Femur (tissue), 1 donor: ENCODE measurements around the gene ZIM2.

Experiments
- DNase-seq: peaks from one replicate; pipeline ENCODE4 v3.0.0-alpha.2; 2017

ZIM2 gene

DNA sequence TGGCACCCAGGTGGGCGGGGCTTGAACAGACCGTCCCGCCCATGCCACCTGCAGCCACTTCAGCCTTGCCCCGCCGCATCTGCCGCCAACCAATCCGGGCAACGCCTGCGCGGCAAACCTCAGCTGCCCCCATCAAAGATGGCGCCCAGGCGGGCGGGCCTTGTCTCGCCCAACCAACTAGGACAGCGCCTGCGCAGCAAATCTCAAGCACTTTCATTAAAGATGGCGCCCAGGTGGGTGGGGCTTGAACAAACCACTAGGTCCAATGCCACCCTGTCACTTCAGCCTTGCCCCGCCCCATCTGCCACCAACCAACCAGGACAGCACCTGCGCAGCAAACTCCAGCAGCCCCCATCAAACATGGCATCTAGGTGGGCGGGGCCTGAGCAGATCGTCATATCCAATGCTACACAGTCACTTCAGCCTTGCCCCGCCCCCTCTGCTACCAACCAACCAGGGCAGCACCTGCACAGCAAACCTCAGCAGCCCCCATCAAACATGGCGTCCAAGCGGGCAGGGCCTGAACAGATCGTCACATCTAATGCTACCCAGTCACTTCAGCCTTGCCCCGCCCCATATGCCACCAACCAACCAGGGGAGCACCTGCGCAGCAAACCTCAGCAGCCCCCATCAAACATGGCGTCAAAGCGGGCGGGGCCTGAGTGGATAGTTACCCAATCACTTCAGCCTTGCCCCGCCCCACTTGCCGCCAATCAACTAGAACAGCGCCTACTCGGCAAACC lies 1.4 kb downstream of the ZIM2 start:
- peak; percentile 98 for DNase-seq

DNA sequence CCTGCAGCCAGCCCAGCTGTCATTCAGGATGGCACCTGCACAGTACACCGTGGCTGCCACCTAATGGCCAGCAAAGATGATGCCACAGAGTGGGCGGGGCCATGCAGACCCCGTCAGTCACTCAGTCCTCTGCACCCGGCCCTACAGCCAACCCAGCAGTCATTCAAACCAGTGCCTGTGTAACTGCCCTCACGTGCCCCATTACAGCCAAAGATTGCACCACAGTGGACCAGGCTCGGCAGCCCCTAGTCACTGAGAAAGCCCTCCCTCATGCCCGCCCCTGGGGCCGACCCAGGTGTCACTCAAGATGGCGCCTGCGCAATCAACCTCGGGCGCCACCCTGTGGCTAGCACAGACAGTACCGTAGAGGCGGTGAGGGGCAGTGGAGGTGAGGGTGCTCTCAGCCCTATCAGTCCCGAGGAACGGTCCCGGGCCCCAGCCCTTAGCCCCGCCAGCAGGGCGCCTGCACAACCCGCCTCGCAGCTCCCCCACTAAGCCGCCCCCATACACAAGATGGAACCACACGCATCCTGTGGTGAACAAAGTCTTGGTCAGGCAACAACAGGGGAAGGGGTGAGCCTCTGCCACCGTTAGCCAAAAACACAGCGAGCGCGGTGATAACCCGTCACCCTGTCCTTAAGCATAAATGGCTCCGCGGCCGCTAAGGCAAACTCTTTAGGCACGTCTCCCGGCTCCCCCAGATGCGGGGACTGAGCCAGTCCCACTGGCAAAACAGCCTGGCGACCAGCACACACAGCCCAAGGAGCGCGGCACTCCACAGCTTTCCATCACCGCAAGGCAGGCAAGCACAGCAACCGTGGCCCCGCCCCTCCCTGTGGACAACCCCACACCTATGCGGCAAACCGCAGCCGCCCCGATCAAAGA lies 2.3 kb downstream of the ZIM2 start:
- DNase-seq: peak; percentile 86

DNA sequence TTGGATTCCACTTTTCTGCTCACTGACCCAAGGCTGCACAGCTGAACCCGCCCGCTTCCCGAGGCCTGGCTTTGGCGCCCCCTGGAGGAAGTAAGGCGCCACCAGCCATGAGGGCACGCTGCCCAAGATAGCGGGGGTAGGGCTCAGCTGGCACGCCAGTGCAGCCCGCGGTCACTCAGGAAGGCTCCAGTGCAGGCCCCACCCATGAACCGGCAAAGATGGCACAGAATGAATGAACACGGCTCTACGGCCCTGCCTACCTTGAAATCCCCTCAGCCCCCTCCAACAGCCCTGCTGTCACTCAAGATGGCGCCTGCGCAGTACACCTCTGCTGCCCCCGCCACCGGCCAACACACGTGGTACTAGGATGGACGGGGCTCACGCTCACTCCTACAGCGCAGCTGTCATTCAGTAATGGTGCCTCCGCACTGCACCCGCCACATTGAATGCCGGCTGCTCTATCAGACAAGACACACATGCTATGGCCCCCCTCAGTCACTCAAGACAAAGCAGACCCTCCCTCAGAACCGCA lies 3.0 kb downstream of the ZIM2 start:
- DNase-seq: peak; percentile 90

DNA sequence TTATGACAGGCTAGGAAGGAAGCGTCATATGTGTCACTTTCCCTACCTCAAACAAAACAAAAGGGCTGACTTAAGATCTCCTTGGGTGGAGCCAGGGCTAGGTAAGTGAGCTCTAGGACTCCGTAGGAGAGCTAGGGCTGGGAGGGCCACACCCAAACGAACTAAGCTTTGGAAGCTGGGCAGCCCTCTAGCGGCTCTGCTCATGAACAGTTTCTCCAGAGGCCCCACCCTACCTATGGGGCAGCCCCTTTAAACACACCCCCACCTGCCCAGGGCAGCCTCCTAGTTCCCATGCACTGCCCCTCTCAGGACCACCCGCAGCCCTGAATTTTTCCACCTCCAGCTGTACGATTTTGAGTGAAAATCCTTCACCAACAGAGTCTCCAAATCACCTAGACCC lies 3.5 kb downstream of the ZIM2 start:
- DNase-seq: no peak

DNA sequence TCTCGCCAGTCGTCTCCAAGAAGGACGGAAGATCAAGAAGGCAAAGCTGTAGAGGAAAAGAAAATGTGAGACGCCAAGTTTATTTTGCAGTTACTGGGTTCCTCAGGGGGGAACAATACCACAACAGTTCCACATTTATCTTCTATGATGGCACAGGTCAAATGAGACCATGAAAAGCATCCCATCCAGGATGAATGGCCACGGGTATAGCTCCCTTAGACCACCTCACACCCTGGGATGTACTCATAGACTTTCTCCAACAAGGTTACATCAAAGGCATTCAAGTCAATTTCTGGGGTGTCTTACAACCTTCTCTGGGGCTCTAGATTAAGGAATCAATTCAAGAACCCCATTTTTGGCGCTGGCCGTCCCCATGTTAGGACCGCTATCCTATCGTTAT lies 4.5 kb downstream of the ZIM2 start:
- DNase-seq: no peak

DNA sequence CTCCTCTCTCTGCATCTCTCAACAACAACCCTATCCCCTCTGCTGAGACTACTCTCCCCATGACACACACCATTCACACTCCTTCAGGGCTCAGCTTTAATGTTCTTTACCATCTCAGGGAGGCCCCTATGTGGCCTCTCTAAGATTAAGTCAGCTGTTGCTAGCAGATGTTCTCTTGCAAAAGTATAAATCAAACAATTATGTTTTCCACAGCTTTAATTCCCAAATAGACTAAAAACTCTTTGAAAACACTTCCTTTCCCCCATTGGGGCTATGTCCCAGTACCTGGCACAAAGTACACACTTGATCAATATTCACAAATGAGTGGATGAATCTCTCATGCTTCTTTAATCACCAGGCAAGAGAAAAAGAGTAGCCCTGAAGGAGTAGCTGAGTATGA lies 5.1 kb downstream of the ZIM2 start:
- no peak for DNase-seq

DNA sequence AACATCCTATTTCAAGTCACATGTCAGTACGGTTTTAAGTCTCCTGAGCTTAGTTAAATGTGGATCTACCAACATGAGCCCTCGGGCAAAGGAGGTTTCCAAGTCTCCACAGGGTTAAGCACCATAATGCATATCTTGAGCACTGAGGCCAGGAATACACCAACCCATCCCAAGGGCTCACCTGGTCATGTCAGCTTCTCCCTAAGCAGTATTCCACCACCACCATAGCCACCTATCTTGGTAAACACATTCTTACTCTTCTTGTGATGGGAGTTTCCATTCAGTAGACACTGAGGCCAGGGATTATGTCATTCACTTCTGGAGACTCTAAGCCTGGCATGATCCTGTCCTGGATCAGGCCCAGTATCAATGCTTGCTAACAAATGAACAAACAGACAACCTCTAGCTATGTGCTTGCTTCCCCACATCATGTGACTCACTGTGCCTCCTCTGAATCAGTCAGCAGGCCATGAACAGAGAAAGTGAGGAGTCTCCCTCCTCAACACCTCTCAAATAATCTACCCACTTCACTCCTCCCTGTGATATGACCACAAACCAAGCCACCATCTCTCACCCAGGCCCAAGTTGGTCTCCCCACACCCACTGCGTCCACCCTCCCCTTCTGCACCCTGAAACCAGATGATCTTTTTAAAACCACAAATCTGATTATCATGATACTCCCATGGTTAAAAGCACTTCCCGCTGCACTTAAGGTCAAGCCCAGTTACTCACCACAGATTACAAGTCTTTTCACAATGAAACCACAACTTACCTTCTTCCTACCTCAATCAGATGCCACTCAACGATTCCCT lies 5.8 kb downstream of the ZIM2 start:
- DNase-seq: no peak

DNA sequence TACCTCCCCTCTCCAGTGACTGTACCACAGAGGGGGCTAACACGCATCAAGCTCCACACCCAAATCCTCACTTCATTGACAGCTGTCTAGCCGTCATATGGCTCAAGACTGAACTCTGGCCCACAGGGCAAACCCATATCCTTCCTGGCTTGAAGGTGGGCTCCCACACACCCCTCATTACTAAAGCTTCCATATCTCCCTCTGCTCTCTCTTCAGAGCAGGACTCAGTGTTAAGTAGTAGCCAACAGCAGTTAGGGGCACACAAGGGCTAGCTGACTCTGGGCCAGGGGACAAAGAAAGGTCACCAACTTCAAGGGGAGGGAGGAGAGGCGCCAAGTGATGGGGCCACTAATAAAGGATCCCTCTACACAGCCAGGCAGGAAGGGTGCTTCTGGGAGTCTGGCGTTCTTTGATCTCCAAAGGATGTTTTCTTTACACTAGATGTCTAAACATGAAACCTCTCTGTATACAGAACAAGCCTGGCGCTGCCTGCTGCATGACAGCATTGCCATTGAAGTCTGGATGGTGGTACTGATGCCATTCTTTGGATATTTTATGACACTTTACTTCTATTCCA lies 8.1 kb downstream of the ZIM2 start:
- no peak for DNase-seq

DNA sequence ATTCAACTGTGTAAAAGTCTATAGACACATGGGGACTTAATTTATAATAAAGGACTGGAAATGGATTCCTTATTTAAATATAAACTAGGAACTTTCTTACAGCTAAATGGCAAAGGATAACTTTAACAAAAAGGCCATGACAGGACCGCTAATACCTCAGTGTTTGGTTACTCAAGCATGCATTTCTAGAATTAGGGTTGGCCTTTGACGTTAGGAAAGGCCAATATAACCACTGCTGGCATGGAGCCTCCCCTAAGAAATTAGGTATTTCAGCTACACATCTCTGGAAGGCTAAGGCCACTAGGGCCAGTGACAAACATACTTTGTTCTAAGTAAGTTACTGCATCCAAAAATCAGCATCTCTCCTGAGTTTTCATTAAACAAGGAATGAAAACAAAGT lies 9.3 kb downstream of the ZIM2 start:
- DNase-seq: no peak

DNA sequence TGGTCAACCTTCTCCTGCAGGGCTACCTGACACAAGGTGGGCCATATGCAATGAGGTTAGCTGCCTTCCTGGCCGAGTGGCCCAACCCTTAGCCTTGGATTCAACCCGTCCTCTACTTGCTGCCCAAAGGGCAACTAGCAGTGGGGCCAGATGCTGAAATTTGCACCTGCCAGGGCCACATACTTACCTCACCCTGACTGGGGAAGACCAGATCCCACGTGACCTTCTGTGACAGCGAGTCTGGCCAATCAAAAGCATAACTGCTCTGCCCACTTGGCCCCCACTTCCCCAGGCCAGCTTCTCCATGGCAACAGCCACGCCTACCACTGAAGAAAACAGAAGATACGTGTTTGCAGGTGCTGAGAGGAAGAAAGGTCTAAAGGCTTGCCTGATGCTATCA lies 10.9 kb downstream of the ZIM2 start:
- DNase-seq: no peak

DNA sequence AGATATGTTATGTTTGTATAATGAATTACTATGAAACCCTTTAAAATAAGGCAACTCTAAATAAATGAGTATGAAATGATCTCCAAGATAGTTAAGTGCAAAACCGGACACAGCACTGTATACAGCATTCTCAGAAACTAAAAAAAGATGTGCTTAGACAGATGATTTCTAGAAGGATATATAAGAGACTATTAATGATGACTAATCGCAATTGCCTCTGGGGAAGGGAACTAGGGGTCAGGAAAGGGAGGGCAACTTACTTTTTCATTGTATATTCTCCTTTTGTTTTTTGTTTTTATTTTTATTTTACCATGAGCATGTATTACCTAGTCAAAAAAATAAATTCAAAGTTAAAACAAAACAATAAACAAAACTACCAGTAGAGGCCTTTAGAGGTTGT lies 12.8 kb downstream of the ZIM2 start:
- no peak for DNase-seq

DNA sequence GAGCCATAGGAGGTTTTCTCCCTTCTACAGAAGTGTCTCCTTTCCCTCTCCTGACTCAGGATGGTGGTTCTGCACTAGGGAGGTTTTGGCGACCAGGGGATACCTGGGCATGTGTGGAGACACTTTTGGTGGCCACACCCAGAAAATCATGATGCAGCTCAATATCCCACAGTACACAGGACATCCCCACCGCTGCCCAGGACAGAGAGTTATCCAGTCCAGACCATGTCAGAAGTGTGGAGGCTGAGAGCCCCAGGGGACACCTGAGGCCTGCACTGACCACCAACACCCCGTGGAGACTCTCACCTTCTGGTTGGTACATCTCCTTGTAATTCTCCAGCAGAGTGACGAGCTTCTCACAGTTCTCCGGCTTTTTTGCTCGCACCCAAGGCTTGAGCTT lies 16.6 kb downstream of the ZIM2 start:
- DNase-seq: no peak

DNA sequence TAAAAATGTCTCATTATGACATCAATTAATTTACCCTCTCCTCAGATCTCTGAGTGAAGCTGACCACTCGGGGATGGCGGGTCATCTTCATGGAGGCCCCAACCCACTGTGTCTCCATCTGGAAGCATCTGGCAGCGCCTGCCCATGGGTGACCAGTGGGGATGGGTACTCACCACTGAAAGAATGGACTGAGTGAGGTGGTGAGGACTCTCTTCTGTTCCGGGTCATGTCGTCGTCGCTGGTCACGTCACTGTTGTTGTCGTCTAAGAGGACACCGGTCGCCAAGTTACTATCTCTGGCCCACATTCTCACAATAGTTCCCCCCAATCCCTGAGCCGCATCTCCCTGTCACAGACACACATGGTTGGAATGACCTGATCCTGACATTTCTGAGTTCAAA lies 17.1 kb downstream of the ZIM2 start:
- DNase-seq: no peak

DNA sequence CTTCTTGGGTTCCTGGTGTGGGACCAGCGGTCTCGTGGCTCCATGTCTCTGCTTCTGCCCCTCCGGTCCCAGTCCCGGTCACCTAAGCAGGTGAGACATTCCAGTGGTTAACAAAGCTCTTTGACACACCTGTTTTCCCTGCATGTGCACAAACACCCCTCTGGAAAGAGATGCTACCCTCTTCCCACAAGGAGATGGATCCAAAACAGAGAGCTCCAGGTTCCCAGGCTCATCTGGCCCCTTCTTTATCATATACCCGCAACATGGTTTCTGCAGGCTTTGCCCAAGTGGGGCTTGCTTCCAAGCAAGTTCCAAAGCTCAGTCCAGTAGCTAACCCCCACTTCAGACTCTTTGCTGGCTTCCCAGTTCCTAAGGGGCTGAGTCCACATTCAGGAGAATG lies 17.8 kb downstream of the ZIM2 start:
- no peak for DNase-seq

DNA sequence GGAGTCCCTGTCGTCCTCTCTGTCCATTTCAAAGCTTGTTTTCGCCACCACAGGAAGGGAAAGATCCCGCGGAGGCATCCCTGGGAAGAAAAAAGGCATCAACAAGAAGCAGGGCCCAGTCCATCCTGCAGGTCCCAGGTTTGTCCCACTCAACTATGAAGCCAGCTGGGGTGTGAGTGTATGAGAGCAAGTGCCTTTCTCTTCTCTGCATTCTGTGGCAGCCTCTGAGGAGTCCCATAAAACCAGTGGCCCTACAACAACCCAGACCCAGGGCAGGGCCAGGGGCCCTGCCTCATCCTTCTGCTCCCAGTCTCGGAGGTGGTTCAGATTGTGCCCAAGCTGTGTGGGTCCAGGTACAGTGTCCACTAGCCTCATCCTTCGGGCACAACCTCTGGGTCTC lies 18.9 kb downstream of the ZIM2 start:
- DNase-seq: no peak

DNA sequence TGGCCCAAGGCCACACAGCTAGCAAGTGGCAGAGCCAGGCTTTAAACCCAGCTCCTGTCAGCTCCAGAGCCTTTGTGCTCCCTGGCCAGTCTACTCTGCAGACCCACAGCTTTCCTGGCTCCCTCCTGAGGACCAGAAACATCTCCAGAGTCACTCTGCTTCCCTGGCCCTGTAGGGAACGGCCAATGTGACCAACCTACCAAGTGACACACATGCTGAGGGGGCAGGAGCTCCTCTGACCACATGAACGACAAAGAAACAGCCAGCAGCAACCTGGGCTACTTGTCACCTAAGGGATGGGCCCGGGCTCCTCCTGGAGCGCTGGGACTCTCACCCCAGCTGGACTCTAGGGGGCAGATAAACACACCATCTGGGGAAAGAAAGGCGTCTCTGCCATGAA lies 19.3 kb downstream of the ZIM2 start:
- DNase-seq: no peak

DNA sequence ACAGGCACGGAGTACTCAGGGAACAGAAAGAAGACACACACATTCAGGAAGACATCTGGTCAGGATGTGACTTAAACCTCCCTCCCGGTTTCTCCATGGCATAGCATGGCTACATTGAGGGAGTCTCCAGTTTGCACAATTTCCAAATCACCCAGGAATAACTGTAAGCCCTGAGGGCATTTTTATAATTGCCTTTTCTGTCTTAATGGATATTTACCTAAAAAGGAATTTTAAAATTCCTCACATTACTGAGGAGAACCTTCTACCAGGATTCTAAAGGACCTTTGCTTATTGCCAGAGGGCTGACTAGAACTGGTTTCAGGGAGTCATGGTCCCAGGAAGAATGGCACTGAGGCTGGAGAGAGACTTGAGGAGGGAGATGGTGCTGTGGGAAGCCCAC lies 21.4 kb downstream of the ZIM2 start:
- no peak for DNase-seq

DNA sequence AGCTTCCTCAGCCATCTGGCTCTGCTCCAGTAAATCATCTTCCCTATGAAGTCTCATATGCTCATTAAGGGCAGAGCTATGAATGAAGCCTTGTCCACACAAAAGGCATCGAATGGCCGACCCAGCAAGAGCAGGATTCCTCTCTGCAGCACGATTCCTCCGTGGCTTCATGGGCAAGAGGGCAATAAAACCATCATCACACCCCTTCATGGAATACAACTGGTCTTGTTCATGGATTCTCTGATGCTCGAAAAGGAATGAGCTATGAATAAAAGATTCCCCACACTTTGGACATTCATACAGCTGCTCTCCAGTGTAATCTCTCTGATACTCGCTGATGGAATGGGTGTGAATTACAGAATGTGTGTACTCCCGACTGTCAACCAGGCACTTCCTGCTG lies 25.9 kb downstream of the ZIM2 start:
- DNase-seq: no peak

DNA sequence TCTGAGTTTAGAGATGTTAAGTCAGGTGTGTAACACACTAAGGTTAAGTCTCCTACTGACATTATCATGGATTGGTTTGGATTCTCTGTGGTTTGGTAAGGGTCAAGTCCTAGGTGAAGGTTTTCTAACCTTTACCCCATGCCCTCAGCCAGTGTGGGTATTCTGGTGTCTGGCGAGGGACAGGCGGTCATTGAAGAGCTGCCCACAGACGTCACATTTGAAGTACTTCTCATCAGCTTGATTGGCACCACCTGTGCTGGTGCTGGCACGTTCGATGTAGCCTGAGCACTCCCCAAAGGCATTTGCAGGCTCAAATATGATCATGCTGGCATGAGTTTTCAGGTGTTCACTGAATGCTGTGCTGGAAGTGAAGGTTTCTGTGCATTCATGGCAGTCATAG lies 27.0 kb downstream of the ZIM2 start:
- no peak for DNase-seq

DNA sequence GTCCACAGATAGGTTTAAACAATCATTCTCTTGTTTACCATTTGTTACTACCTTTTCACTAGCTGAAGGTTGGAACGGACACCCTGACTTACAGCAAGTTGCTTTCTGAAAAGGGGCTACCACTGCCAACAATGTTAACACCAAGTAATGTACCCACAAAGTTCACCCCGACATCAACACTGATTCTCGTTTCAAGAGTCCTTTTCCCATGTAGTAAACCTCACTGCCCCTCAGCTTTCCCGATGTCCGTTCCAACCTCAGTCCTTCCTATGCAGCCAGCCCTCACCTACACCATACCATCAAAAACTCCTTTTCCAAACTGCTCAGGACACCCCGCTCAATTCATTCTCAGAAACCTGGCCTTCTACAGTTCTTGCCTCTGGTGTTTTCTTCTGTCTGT lies 29.0 kb downstream of the ZIM2 start:
- no peak for DNase-seq

DNA sequence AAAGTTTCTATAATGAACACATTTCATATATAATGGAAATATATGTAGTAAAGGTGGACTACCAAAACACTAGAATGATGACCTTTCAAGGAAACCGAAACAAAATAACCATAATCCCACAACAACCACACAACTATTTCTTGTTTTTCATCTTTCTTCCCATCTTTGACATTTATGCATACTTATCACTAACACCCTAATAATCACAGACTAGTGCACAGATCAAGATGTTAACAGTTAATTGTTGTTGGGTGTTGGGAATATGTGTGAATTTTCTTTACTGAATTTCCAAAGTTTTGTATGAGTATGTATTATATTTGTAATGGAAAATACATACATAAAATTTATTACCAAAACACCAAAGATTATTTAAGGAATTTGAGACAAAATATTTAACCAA lies 30.3 kb downstream of the ZIM2 start:
- DNase-seq: no peak

DNA sequence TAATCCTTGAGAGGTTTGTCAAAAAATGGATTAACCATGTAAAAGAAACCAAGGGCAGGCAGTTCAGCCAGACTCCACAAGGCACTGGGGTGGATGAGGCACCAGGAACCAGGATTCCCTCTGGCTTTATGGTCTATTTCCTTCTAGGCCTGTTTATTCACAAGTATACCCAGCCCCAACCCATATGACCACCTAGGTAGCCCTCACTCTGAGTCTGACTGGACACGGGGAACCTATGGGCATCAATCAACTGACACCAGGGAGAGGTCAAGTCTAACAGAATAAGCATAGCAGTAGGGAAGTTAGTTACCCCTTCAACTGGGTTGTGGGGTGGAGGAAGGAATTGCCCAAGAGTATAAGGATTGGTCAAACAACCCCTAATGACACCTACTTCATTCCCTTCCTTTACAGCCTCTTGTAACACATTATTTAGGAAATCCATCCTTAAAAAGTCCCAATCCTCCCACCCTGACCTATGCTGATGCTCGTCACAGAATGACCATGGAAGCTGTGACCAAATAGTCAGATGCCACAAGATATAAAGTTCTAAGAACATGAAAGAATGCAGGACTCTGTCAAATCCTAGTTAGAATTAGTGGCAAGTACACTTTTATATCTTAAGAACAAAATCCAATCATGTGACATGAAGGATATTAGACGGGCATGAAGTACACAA lies 31.7 kb downstream of the ZIM2 start:
- no peak for DNase-seq
